ENCODE measurements around the gene CADM4.

GRCh38 chr19:43675906-43676305 is 36.3 kb upstream of the CADM4 start:
- TF ChIP-seq MAX (IDR thresholded peaks at IDR 0.05) (no peak), CTCF (IDR thresholded peaks at IDR 0.05; ENCODE audit: low read depth, low read length, missing input control) (no peak), RAD21 (IDR thresholded peaks at IDR 0.05) (no peak), GABPA (IDR thresholded peaks at IDR 0.05 in 1 of 2, conservative IDR thresholded peaks at IDR 0.05 in 1 of 2) (no peak)

All from liver (tissue), 3 donors.